HCT116 (cell line): ENCODE results near the gene HHLA2. TPM values are rescaled to one million over a fixed set of nuclear protein-coding genes. Genes with fewer than 3 reads are reported as not detected.

Experiments
- ATAC-seq: fragments of 200-7000 bp; cut with Tn5 transposase; 2 replicates; pipeline ENCODE4 v1.9.1; 2020; ENCODE audit warnings: mild to moderate bottlenecking, moderate library complexity
- BruUV-seq: library from RNA; stranded (reverse); fragments of 400-500 nt; replicated peaks from 2 replicates; lab custom pipeline; 2021; lab: Mats Ljungman, UMichigan
- CTCF ChIA-PET: fragments of 300-600 bp; sonication (Branson Sonifier 250); formaldehyde crosslinking; loops from one replicate; lab custom pipeline; 2021; ENCODE audit warnings: antibody characterized with exemption; lab: Charles Lee
- POLR2A ChIA-PET: fragments of 300-600, 350-600 bp; sonication (Branson Sonifier 250); formaldehyde crosslinking; loops from one replicate; lab custom pipeline; 2021; ENCODE audit warnings: antibody characterized with exemption; lab: Charles Lee
- RAD21 ChIA-PET, 2 experiments: fragments of 300-600 bp; sonication (Branson Sonifier 250); formaldehyde crosslinking; loops; one replicate each; lab custom pipeline; 2023; ENCODE audit warnings: low total read pairs in 2 of 2; ENCODE audit not compliant: uncharacterized antibody in 2 of 2, unreplicated experiment in 2 of 2, low non-redundant PET in 1 of 2; lab: Charles Lee
- DNase-seq: peaks from one replicate; pipeline ENCODE4 v3.0.0-alpha.2; 2010; ENCODE audit warnings: low read depth, low spot score
- H2AFZ ChIP-seq: fragments of 200-600 bp; shearing (Covaris generic), sonication (generic); 2 replicates; pipeline ENCODE4 v1.6.1; 2017; ENCODE audit warnings: low read depth, mixed run types, mixed read lengths, antibody characterized with exemption, low read length; ENCODE audit not compliant: poor library complexity, severe bottlenecking
- H3K27ac ChIP-seq: 2 replicates; pipeline ENCODE4 v1.5.1; 2012; ENCODE audit warnings: low read depth, low read length
- H3K27me3 ChIP-seq: fragments of 200-600 bp; sonication (generic); 2 replicates; pipeline ENCODE4 v1.6.1; 2016; ENCODE audit warnings: mixed run types, low read length, mixed read lengths; ENCODE audit not compliant: insufficient read depth
- H3K36me3 ChIP-seq, 2 experiments: fragments of 200-500 bp in 1 of 2; fragments of 200-600 bp in 1 of 2; sonication (Bioruptor generic) in 1 of 2; sonication (generic) in 1 of 2; 2 replicates each; pipeline versions ENCODE4 v1.5.1 to v1.6.1; 2014 to 2016; ENCODE audit warnings: low read length in 2 of 2, inconsistent platforms in 1 of 2, mixed read lengths in 1 of 2, mixed run types in 1 of 2; ENCODE audit not compliant: insufficient read depth in 2 of 2, control insufficient read depth in 1 of 2
- H3K4me1 ChIP-seq, 2 experiments: fragments of 200-600 bp in 1 of 2; sonication (generic) in 1 of 2; 2 replicates each; pipeline versions ENCODE4 v1.5.1 to v1.6.1; 2012 to 2017; ENCODE audit warnings: low read length in 2 of 2, inconsistent platforms in 1 of 2, mild to moderate bottlenecking in 1 of 2, mixed read lengths in 1 of 2, mixed run types in 1 of 2, moderate library complexity in 1 of 2; ENCODE audit not compliant: insufficient read depth in 2 of 2, control insufficient read depth in 1 of 2
- H3K4me2 ChIP-seq: fragments of 200-600 bp; sonication (generic); 2 replicates; pipeline ENCODE4 v1.6.1; 2017; ENCODE audit warnings: mixed run types, low read length, mixed read lengths
- H3K4me3 ChIP-seq, 2 experiments: fragments of 200-600 bp in 1 of 2; sonication (generic) in 1 of 2; replicated peaks in 1 of 2; 2 replicates each; pipeline ENCODE4 v1.5.1; 2011 to 2016; ENCODE audit warnings: low read length in 2 of 2, control low read depth in 1 of 2, low read depth in 1 of 2, mild to moderate bottlenecking in 1 of 2, mixed read lengths in 1 of 2, mixed run types in 1 of 2
- H3K79me2 ChIP-seq: fragments of 200-600 bp; sonication (generic); 2 replicates; pipeline ENCODE4 v1.6.1; 2017; ENCODE audit warnings: mild to moderate bottlenecking, mixed run types, low read length, moderate library complexity, mixed read lengths; ENCODE audit not compliant: insufficient read depth
- H3K9ac ChIP-seq: fragments of 200-600 bp; sonication (generic); 2 replicates; pipeline ENCODE4 v1.6.1; 2016; ENCODE audit warnings: low read length, mixed read lengths
- H3K9me2 ChIP-seq: fragments of 200-600 bp; sonication (generic), shearing (Covaris generic); 2 replicates; pipeline ENCODE4 v1.6.1; 2017; ENCODE audit warnings: mixed run types, mild to moderate bottlenecking, moderate library complexity; ENCODE audit not compliant: insufficient read depth
- H3K9me3 ChIP-seq, 2 experiments: fragments of 200-500 bp in 1 of 2; fragments of 200-600 bp in 1 of 2; sonication (Bioruptor generic) in 1 of 2; sonication (generic) in 1 of 2; 2 replicates each; pipeline ENCODE4 v1.6.1; 2014 to 2017; ENCODE audit warnings: low read length in 2 of 2, mixed read lengths in 2 of 2, inconsistent platforms in 1 of 2, low read depth in 1 of 2, mild to moderate bottlenecking in 1 of 2, mixed run types in 1 of 2, moderate library complexity in 1 of 2; ENCODE audit not compliant: control insufficient read depth in 1 of 2, insufficient read depth in 1 of 2
- H4K20me1 ChIP-seq: fragments of 200-600 bp; sonication (generic), shearing (Covaris generic); 2 replicates; pipeline ENCODE4 v1.6.1; 2017; ENCODE audit warnings: mixed run types, mild to moderate bottlenecking, moderate library complexity; ENCODE audit not compliant: insufficient read depth
- ATF3 ChIP-seq: IDR thresholded peaks from 2 replicates; pipeline ENCODE4 v1.6.1; 2012
- CBX3 ChIP-seq: IDR thresholded peaks from 2 replicates; pipeline ENCODE4 v1.6.1; 2012; ENCODE audit warnings: low read depth
- CEBPB ChIP-seq: IDR thresholded peaks from 2 replicates; pipeline ENCODE4 v1.6.1; 2012; ENCODE audit warnings: low read depth
- CTCF ChIP-seq, 3 experiments: fragments of 200-600 bp in 1 of 3; sonication (generic) in 1 of 3; IDR thresholded peaks in 2 of 3; conservative IDR thresholded peaks in 1 of 3; 2 replicates each; pipeline ENCODE4 v1.5.1; 2012 to 2017; ENCODE audit warnings: low read depth in 2 of 3, low read length in 2 of 3, antibody characterized with exemption in 1 of 3, borderline replicate concordance in 1 of 3, control low read depth in 1 of 3, mild to moderate bottlenecking in 1 of 3, mixed read lengths in 1 of 3, mixed run types in 1 of 3, moderate library complexity in 1 of 3; ENCODE audit not compliant: insufficient read depth in 1 of 3
- ELF1 ChIP-seq: IDR thresholded peaks from 2 replicates; pipeline ENCODE4 v1.6.1; 2012; ENCODE audit warnings: low read depth, borderline replicate concordance
- EZH2 ChIP-seq: fragments of 200-600 bp; sonication (generic); IDR thresholded peaks from 2 replicates; pipeline ENCODE4 v1.6.1; 2017; ENCODE audit warnings: antibody characterized with exemption, mixed run types
- EZH2phosphoT487 ChIP-seq: fragments of 200-600 bp; IDR thresholded peaks from 2 replicates; pipeline ENCODE4 v1.6.1; 2018; ENCODE audit warnings: antibody characterized with exemption, borderline replicate concordance
- JUND ChIP-seq: IDR thresholded peaks from 2 replicates; pipeline ENCODE4 v1.6.1; 2012
- POLR2A ChIP-seq: IDR thresholded peaks from 2 replicates; pipeline ENCODE4 v1.7.0; 2011; ENCODE audit warnings: borderline replicate concordance; ENCODE audit not compliant: insufficient read depth, insufficient read length; ENCODE audit errors: extremely low read depth
- RAD21 ChIP-seq: IDR thresholded peaks from 2 replicates; pipeline ENCODE4 v1.6.1; 2012; ENCODE audit warnings: low read depth, mild to moderate bottlenecking
- REST ChIP-seq: IDR thresholded peaks from 2 replicates; pipeline ENCODE4 v1.6.1; 2012; ENCODE audit warnings: low read depth
- SIN3A ChIP-seq: IDR thresholded peaks from 2 replicates; pipeline ENCODE4 v1.6.1; 2012; ENCODE audit warnings: low read depth
- SRF ChIP-seq: IDR thresholded peaks from 2 replicates; pipeline ENCODE4 v1.6.1; 2012; ENCODE audit warnings: low read depth
- TCF7L2 ChIP-seq: IDR thresholded peaks from 2 replicates; pipeline ENCODE4 v1.7.0; 2011; ENCODE audit warnings: borderline replicate concordance, inconsistent platforms; ENCODE audit not compliant: insufficient read depth, insufficient read length; ENCODE audit errors: extremely low read depth
- YY1 ChIP-seq: IDR thresholded peaks from 2 replicates; pipeline ENCODE4 v1.6.1; 2011; ENCODE audit warnings: low read length, low read depth, moderate library complexity, mild to moderate bottlenecking; ENCODE audit not compliant: insufficient replicate concordance; ENCODE audit errors: extremely low read depth
- ZBTB33 ChIP-seq: IDR thresholded peaks from 2 replicates; pipeline ENCODE4 v1.6.1; 2011; ENCODE audit warnings: mild to moderate bottlenecking, low read length, moderate library complexity; ENCODE audit not compliant: insufficient replicate concordance; ENCODE audit errors: extremely low read depth
- ZFX ChIP-seq: fragments of 450-650 bp; IDR thresholded peaks from 2 replicates; pipeline ENCODE4 v1.6.1; 2017
- ZNF274 ChIP-seq: fragments of 200-500 bp; sonication (Bioruptor generic); IDR thresholded peaks from 2 replicates; pipeline ENCODE4 v1.6.1; 2014; ENCODE audit warnings: mild to moderate bottlenecking, low read depth, low read length, inconsistent platforms
- intact Hi-C: fragments of 100-400 bp; cut with micrococcal nuclease; formaldehyde crosslinking; loops from 2 replicates; pipeline ENCODE4 v1.10.0; 2022
- total RNA-seq: library from RNA; stranded (reverse); gene quantifications from one replicate; pipeline ENCODE4 v1.2.1, GENCODE V29; 2021; ENCODE audit not compliant: unreplicated experiment

The HHLA2 gene
- total RNA-seq, 1 experiment from 2014 or later, result not detected

- no peak for ATAC-seq
- Histone ChIP-seq H3K27ac (no peak overlapping the region), H3K9ac (no peak overlapping the region)
- BruUV-seq, result no TSS peak
- TF ChIP-seq EZH2phosphoT487 (no peak), SIN3A (no peak), SRF (no peak), ATF3 (no peak), ZFX (no peak), REST (no peak), JUND (no peak), CEBPB (no peak), ZNF274 (no peak), ZBTB33 (no peak), CBX3 (no peak), YY1 (no peak), EZH2 (no peak), POLR2A (no peak), CTCF (IDR thresholded peaks at IDR 0.05 in 2 of 3, conservative IDR thresholded peaks at IDR 0.05 in 1 of 3; ENCODE audit: borderline replicate concordance in 1 of 3, insufficient read depth in 1 of 3, low read depth in 2 of 3, low read length in 2 of 3) (no peak), ELF1 (no peak), TCF7L2 (no peak), RAD21 (no peak)
- TF ChIP-seq, all 23 proteins: peak for 0
- DNase-seq, result no peak
- no peaks in the 10 kb centered on the region for H4K20me1 ChIP-seq
- H3K4me3 ChIP-seq, result no peak overlapping the region
- intact Hi-C loops, result no loop called here
- H2AFZ ChIP-seq, result no peak overlapping the region
- H3K9me2 ChIP-seq, result no peaks in the 10 kb centered on the region
- no peaks in the 10 kb centered on the region for H3K27me3 ChIP-seq
- H3K4me2 ChIP-seq, result no peak overlapping the region
- ChIA-PET POLR2A (no interaction called here), CTCF (no interaction called here), RAD21 (no interaction called here)
- H3K4me1 ChIP-seq, result no peaks in the 10 kb centered on the region
- H3K36me3 ChIP-seq, result no peaks in the 10 kb centered on the region
- no peaks in the 10 kb centered on the region for H3K79me2 ChIP-seq
- H3K9me3 ChIP-seq, result no peaks in the 10 kb centered on the region
Measured at GRCh38 chr3:108311797-108312196, 15.4 kb downstream of the HHLA2 start.
